NCI-H345 treated with DMSO at 0.1 percent for 48 hours (cell line): ENCODE data around the gene FAM53B.

Experiments
- DNase-seq: peaks from one replicate; lab custom pipeline; 2025; ENCODE audit not compliant: unreplicated experiment; lab: John Stamatoyannopoulos, UW

Gene FAM53B

DNA sequence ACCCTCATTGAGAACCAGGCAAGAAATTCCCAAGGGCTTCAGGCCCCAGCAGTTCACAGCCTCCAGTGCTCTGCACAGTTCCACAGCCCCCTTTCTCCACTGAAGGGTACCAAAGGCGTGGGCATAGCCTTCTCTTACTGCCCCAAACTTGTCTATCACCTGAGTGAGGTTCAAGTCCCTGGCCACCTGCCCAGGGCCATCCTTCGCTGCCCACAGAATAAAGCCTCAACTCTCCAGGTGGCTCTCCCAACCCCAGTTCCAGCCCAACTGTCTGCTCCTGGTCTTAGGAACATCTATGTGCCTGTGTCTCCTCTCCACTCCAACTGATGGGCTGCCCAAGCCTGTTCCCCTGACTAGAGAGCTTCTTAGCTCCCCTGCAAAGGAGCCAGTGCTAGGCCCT, 79.1 kb downstream of the FAM53B start:
- DNase-seq: no peak

DNA sequence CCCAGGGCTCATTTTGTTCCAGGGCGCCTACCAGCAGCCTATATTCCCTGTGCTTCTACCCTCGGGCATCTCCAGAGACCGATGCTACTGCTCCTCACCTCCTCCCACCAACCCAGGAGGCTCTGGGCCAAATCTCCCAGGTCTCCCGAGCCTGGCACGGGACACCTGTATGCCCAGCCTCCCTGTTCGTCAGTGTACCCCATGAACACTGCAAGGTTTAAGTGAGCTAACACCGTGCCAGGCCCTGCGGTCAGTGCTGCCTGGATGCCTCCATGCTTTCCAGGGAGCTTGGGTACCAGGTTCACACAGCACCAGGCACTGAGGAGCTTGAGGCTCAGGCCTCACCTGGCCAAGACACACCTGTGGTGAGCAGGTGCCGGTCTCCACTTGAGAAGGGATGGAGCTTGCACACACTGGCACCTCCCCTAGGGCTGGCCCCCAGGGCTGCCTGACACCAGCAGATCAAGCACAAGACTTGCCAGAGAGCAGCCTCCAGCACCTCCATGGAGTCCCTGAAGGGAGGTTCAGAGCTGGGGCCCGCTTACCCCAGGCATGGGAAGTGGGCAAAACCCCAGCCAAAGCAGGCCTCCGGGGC, 80.3 kb downstream of the FAM53B start:
- no peak for DNase-seq

DNA sequence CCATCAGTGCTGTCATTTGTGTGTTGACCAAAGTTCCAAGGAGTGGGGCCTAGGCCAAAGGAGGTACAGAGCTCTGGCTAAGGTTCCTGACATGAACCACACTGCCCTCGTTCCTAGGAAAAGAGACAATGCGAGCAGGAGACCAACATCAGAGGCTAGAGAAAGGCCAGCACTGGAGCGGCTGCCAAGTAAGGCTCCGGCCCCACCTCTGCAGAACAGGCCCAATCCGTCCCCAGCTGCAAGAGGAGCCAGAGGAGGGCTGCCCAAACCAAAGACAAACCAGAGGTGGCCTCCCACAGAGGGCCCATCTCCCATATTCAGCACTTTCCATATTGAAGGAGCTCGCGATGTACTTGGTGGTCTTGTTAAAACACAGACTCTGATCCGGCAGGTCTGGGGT, 81.0 kb downstream of the FAM53B start:
- no peak for DNase-seq

DNA sequence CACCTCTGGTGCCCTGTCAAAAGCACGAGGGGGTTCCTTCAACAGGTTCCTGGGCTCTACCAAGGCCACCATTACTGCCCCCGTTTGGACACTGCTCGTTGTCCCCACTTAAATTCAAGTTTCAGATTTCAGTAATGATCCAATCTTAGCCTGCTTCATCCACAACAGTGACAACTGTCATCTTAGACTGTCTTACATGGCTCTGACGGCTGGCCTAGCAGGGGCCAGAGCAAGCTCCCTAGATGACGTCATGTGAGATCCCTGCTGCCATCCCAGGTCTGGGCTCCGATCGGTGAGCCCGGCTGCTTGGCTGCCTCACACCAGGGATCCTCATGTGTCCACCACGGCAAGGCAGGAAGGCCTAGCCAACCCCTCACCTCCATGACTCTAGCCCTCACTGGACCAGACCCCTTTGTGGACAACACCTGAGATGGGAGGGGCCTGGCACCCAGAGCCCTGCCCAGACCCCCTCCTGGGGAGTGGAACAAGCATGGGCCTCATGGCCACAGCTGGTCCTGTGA, 82.5 kb downstream of the FAM53B start:
- no peak for DNase-seq

DNA sequence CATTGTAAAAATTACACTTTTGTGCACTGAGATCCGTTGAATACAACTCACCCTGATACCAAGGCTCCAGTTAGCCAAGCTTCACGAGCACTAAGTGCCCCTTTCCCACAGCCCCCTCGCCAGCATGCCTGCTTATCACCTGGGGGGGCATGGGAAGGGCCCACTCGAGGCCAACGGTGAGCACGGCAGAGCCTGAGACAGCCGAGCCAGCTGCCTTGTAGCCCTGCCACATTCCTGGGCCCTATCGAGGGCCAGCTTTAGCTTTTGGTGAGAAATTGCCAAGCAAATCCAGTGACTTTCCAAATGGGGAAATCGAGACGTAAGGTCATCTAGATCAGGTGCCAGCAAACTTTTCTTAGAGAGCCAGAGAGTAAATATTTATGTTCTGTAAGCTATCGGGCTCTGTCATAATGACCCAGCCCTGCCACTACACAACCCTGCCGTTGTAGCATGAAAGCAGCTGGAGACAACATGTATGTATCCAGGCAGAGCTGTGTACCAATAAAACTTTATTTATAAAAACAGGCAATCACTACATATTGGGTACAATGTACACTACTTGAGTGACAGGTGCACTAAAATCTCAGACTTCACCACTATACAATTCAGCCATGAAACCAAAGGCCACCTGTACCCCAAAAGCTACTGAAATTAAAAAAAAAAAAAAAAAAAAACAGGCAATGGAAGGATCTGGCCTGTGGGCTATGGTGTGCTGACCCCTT, 83.6 kb downstream of the FAM53B start:
- no peak for DNase-seq

DNA sequence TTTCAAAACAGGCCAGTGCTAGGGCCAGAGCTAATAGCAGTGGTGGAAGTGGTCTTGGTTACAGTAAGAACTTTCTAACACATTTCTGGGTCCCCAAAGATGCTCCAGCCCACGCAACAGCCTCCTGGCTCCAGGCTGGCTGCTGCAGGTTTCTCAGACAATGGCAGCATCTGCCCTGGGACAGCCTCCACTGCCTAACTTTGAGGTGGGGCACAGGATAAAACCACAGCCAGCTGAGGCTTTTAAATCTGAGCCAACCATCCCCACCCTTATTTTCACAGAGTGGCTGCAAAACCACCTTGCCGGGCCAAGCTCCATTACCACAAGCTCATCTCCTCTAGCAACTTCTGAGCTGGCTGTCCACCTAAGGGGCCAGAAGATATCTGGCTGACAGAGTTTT, 84.8 kb downstream of the FAM53B start:
- no peak for DNase-seq

DNA sequence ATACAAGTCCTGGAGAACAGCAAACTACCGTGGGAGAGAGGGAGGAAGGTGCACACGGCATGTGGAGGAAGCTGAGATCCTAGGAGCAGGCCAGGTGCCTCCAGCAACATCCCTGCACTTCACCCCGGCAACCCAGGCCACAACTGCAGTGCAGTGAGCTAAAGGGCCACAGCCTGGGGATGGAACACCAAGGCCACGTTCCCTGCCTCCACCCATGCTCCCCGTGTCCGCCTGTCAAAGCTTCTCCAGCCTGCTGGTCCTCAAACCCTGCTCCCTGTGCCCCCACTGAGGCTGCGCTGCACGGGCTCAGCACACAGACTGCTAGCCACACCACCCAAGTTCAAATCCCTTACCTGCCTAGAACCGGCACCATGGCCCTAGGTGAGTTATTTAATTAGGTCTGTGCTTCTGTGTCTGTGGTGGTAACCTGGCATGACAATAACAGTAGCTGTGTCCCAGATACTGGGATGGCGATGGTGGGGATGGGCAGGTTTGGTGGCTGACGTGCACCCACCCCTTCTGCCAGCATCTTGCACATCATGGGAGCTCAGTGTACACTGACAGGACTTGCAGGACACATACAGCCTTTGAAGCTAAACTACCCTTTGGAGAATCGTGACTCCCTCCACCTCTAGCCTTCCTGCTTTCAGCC, 85.5 kb downstream of the FAM53B start:
- no peak for DNase-seq

DNA sequence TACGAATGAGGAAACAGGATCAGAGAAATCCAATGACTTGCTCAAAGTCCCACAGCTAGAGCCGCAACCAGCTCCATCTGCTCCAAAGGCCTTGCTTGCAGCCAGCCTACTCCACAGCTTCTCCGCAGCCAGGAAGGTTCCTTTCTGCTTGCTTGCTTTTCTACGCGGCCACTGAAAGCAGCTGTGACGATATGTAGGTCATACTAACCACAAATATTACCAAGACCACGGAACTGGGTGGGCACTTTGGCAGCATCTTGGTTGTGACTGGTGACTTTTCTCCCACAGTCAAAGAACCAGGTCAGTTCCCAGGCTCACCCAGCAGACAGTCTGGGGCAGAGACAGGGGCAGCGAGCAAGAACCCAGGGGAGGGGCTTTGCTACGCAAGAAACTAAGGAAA, 86.4 kb downstream of the FAM53B start:
- DNase-seq: no peak

DNA sequence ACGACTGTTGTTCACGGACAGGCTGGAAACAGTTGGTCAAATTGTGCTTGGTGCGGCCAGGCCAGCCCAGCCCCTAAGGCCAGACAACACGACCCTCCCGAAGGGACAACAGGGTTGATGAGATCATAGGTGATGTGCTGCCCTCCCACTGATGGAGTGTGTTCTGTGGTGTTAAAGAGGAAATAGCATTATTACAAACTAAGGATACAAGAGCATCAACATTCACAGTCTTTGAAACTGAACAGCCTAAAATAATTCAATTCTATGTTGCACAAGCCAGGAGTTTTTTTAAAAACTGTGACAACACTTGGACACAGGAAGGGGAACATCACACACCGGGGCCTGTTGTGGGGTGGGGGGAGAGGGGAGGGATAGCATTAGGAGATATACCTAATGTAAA, 87.6 kb downstream of the FAM53B start:
- no peak for DNase-seq

DNA sequence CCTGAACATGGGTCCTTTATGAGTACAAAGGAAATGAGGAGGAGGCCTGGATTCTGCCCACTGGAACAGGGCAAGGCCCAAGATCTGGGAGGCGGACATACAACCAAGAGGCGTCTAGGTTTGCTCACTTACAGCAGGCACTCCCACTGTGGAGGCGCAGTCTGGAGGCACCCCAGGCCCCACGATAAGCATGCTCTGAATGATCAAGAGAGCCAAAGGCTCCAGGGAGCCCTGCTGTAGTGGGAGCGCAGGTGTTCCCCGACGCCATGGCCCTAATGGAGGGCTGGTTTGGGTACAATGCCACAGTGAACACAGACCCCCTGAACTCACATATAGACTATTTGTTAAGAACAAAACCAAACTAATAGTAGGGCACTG, 88.1 kb downstream of the FAM53B start:
- no peak for DNase-seq

DNA sequence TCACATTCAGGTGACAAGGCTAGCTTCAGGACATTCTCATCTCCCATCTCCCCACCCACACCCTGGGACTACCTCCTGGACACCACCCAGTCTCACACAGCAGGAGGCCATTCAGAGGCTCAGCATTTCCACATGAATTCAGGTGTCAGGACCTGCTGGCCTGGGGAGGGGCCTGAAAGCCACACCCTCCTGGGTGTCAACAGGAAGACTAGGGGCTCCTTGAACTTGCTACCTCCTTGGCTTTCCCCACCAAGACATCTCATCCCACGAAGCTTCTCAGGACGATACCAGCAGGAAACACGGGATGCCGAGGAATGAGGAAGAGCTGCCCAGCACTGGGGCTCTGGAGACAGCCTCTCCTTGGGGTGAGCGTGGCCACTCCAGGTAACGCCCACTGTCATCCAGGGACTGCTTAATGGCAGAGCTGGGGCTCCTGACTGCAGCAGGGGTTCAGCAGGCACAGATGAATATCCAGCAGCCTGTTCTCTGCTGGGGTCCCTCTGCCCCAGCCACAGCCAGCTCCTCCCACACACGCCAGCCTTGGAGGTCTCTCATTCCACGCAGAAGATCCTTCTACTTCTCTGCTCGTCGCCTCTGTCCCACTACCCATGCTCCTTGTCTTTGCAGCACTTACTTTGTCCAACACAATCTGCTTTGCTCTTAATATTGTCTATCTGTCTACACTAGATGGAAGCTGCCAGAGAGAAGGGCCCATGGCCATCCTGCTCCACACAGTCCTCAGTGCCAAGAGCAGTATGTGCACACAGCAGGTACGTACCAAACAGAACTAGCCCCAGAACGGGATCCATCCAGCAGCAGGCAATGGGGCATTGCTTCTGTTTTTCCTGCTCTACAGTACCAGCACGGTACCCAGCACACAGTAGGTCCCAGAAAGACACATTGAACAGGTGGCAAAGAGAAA, 88.7 kb downstream of the FAM53B start:
- DNase-seq: no peak

DNA sequence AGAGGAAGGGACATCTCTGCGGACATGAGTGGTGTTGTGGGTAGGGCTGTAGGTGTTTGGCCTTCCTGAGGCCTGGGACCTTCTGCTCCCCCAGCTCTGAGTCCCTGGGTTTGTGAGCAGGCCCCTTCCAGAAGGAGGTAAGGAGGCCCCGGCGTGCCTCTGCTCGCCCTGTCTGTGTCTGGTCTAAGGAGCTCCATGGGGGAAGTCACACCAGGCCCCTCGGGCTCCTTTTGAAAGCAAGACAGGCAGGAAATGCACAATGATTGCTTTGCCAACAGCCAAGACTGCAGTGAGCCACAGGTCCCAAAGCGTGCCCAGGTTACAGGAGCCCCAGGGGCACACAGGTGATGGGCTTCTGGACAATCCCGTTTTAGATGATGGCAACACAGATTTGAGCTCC, 89.5 kb downstream of the FAM53B start:
- no peak for DNase-seq

DNA sequence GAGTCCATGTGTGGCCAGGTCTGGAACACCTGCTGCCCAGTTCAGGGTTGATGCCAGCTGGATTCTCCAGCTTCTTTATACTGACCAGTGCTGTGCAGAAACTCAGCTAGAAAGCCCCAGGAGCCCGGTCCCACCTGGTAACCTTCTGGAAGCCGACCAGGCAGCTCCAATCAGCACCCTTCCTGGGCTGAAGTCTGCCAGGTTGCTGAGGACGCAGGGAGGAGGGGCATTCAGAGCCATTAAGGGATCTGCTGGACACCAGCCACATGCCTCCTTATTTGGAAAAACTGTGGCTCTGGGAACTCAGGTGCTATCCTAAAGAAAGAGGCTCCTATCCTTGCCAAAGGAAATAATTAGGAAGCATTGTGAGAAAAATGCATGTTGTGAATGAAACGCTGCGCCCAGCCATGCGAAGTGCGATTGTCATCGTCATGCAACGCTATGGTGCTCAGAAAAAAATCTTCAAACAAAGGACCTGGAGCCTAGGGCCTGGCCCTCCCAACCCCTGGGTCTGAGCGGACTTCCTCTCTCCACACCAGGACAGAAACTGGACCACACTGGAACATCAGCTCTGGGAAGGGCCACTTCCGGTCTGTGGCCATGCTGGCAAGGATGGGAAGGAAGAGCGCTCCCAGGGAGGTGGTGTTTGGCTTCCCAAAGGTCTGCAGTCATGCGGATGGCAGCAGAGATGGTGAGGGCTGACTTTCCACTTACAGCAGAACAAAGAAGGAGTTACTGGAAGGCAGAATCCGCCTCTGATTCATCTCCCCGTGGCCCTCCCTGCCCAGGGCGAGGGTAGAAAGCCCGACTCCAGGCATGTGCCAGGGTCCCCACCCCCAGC, 90.1 kb downstream of the FAM53B start:
- no peak for DNase-seq

DNA sequence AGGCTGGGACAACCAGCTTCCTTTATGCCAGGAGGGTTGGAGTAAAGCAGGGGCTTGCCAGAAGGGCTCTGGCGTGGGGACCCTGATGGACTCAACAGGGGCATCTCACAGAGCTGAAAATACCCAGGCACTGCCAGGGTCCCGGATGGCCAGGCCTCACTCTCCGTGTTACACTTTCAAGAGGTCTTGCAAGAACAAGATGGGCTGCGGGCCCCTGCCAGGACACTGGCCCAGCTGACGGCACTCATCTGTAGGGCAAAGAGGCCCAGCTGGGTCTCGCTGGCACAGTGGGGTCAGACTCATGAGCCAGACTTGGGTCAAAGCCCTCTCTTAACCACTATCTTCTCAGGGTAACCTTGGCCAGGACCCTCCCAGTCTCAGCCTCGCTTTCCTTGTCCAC, 90.9 kb downstream of the FAM53B start:
- no peak for DNase-seq

DNA sequence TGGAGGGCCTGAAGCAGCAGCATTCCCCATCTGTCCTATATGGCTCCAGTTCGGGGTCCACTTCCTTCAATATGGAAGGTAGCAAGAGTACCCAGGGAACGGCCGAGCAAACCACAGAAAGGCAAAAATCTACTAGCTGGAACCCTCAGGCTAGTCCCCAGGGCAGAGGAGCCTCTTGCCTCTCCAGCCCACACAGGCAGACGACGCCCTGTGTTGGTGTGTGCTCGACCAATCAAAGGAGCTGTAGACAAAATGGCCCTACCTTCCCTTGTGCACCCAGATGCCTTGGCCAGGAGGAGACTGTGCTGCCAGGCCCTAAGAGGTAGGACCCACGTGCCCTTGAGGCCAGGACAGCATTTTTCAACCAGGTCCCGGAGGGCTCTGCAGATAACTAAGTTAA, 91.5 kb downstream of the FAM53B start:
- no peak for DNase-seq

DNA sequence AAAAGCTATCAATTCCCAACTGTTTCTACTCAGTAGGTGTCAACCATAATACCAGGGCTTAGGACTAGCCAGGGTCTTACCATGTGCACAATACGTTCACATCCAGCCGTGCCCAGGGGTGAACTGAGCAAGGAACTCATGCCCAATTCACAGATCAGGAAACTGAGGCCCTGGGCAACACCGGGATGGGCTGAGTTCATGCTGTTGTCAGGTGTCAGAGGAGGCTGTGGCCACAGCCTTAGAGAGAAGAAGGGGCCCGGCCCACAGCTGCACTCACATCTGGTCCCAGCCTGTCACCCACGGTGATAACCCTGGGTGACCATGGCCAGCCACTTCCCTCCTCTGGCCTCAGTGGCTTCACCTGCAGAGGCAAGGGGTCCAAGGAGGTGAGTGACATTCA, 92.0 kb downstream of the FAM53B start:
- no peak for DNase-seq

DNA sequence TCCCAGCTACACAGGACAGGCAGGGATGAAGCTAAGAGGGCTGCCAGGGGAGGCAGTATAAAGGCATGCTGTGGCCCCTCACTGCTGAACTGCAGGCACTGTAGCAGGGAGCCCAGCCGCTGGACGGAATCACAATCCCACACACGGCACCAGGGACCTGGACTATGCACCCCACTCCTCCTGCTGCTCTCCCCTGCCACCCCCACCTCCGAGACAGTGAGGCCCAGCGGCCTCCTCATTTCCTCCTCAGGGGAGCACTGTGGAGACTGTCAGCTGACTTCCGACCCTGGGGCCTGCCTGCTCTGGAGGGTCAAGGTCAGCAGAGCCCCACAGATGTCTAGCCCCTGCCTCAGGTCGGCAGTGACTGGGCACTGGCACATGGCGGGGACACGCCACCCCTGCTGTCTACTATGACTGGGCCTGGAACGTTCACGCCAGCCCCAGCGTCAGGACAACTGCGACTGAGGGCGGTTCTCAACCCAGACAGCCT, 92.7 kb downstream of the FAM53B start:
- DNase-seq: no peak

DNA sequence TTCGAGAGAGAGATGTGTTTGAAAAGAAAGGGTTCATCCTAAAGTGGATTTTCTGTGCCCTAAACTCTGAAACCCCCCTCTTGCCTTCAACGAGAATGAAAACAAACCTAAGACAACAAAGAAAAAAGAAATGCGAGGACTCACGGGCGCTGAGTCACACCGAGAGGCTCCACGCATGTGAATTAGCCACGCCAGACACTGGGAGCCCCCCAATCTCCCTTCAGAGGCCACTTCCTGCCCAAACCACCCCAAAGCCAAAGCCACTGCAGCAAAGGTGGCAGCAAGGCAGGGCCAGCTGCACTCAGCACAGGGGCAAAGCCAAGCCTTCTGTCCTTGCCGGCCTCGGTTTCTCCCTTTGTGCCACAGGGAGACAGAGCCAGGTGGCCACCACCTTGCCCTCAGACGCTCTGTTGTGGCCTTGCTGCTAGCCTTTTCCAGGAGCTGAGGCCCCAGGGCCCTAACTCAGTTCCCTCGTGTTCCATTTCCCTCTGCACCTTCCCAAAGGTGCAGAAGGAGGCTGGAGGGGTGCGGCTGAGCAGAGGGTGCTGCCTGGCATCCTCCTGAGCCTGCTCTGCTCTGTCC, 93.3 kb downstream of the FAM53B start:
- DNase-seq: no peak

DNA sequence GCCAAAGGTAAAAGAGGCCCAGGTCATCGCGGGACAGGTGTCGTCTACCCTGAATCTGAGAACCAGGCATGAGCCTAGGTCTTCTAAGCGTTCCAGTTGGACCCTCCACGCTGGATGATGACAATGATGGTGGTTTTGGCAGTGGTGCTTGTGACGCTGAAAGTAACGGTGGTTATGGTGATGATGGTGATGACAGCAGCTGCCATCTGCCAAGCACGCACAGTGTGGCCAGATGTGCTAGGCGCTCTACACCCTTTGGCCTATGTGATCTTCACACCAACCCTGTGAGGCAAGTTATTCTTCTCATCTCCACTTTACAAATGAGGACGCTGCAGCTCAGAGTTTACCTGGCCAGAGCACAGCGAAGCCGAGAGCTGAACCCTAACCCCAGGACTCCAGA, 93.9 kb downstream of the FAM53B start:
- no peak for DNase-seq

DNA sequence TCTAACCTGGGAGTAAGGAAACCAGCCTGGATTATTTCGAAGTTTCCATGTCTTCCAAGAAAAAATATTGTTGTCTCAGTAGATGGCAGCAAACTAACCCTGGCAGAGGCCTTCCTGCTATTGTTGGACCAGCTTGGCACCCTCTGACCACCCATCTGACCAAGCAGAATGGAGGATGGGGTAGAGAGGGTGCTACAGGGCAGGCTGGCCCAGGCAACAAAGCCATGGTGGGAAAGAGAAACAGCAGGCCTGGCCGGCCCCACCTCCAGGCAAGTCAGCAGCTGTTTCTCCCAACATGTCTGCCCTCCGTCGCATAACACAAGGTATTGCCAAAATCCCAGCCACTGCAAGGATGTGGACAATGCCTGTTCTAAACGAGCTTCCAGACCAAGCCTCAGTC, 95.0 kb downstream of the FAM53B start:
- DNase-seq: no peak
